ENCODE results near the gene TPT1.
A peak's percentile ranks its signal among the peaks of the same experiment; 100 is the strongest.
"Not testable (repeated sequence)": the region's sequence is repeated elsewhere in the genome, so short reads cannot be mapped to it uniquely, and the experiment has no call there.

Gene TPT1

GRCh38 chr13:45353895-45354294 is 12.9 kb upstream of the TPT1 start:
- CTCF ChIA-PET: no interaction called here
- Mint-ChIP-seq H3K4me3 (no peak overlapping the region), H3K36me3 (peaks cover 49% of the 10 kb centered on the region), H3K4me1 (peaks cover 28% of the 10 kb centered on the region), H3K27ac (peak overlapping the region; percentile 12), H3K27me3 (no peaks in the 10 kb centered on the region), H3K9me3 (no peaks in the 10 kb centered on the region)
- no peak for DNase-seq

- Mint-ChIP-seq H3K27me3 (no peaks in the 10 kb centered on the region), H3K4me3 (no peak overlapping the region), H3K27ac (no peak overlapping the region), H3K4me1 (peaks cover 20% of the 10 kb centered on the region), H3K9me3 (no peaks in the 10 kb centered on the region), H3K36me3 (peaks cover 47% of the 10 kb centered on the region)
- CTCF ChIA-PET: no interaction called here
- no peak for DNase-seq
These were observed 11.0 kb upstream of the TPT1 start for GRCh38 chr13:45352031-45352430.

GRCh38 chr13:45350152-45350551 is 9.2 kb upstream of the TPT1 start:
- H3K27ac Mint-ChIP-seq: no peak overlapping the region
- H3K36me3 Mint-ChIP-seq: peaks cover 37% of the 10 kb centered on the region
- H3K4me3 Mint-ChIP-seq: no peak overlapping the region
- H3K4me1 Mint-ChIP-seq: peaks cover 15% of the 10 kb centered on the region
- CTCF ChIA-PET: no interaction called here
- no peaks in the 10 kb centered on the region for H3K27me3 Mint-ChIP-seq
- no peaks in the 10 kb centered on the region for H3K9me3 Mint-ChIP-seq
- DNase-seq: no peak

- H3K27ac Mint-ChIP-seq: no peak overlapping the region
- H3K4me1 Mint-ChIP-seq: peaks cover 18% of the 10 kb centered on the region
- CTCF ChIA-PET: interaction anchor here (0.5 kb wide), 1 partner anchor 13 kb away, joined by 3 read pairs; no protein-coding TSS in a partner anchor
- H3K36me3 Mint-ChIP-seq: peaks cover 39% of the 10 kb centered on the region
- H3K4me3 Mint-ChIP-seq: no peak overlapping the region
- DNase-seq: no peak
- H3K27me3 Mint-ChIP-seq: no peaks in the 10 kb centered on the region
- H3K9me3 Mint-ChIP-seq: no peaks in the 10 kb centered on the region
These were observed 8.5 kb upstream of the TPT1 start for GRCh38 chr13:45349438-45349837.

- H3K4me3 Mint-ChIP-seq, DNase-seq, H3K27me3 Mint-ChIP-seq, H3K27ac Mint-ChIP-seq, CTCF ChIA-PET, H3K9me3 Mint-ChIP-seq: not testable (repeated sequence)
- Mint-ChIP-seq H3K4me1 (peaks cover 40% of the 10 kb centered on the region), H3K36me3 (peaks cover 38% of the 10 kb centered on the region)
These were observed 3.1 kb upstream of the TPT1 start for GRCh38 chr13:45344064-45344463.

- H3K27me3 Mint-ChIP-seq, H3K9me3 Mint-ChIP-seq, CTCF ChIA-PET, H3K27ac Mint-ChIP-seq, DNase-seq: not testable (repeated sequence)
- Mint-ChIP-seq H3K4me3 (peak overlapping the region; percentile 46), H3K36me3 (peaks cover 45% of the 10 kb centered on the region), H3K4me1 (peaks cover 50% of the 10 kb centered on the region)
These were observed 2.1 kb upstream of the TPT1 start for GRCh38 chr13:45343102-45343501.

- Mint-ChIP-seq H3K4me3 (peak overlapping the region; percentile 99), H3K4me1 (peaks cover 54% of the 10 kb centered on the region), H3K27ac (peak overlapping the region; percentile 100), H3K36me3 (peaks cover 46% of the 10 kb centered on the region)
- H3K27me3 Mint-ChIP-seq, H3K9me3 Mint-ChIP-seq, CTCF ChIA-PET, DNase-seq: not testable (repeated sequence)
These were observed 1.7 kb upstream of the TPT1 start for GRCh38 chr13:45342668-45343067.

GRCh38 chr13:45341799-45342500 is 967 bp upstream of the TPT1 start:
- H3K4me3 Mint-ChIP-seq: peak overlapping the region; percentile 99

GRCh38 chr13:45340422-45341033 is 455 bp downstream of the TPT1 start:
- no peaks in the 10 kb centered on the region for H3K9me3 Mint-ChIP-seq
- peak overlapping the region; percentile 99 for H3K4me3 Mint-ChIP-seq
- peak; percentile 87 for DNase-seq
- H3K27me3 Mint-ChIP-seq: peaks cover 4% of the 10 kb centered on the region
- H3K4me1 Mint-ChIP-seq: peaks cover 69% of the 10 kb centered on the region
- peak overlapping the region; percentile 100 for H3K27ac Mint-ChIP-seq
- CTCF ChIA-PET: interaction anchor here (2.3 to 3.6 kb wide), 2 partner anchors 27 to 30 kb away, joined by 6 to 19 read pairs; no protein-coding TSS in a partner anchor
- peaks cover 64% of the 10 kb centered on the region for H3K36me3 Mint-ChIP-seq

More at GRCh38 chr13:45341799-45342500, 967 bp upstream of the TPT1 start:
- peaks cover 50% of the 10 kb centered on the region for H3K36me3 Mint-ChIP-seq
- peaks cover 57% of the 10 kb centered on the region for H3K4me1 Mint-ChIP-seq
- CTCF ChIA-PET: interaction anchor here (1.1 to 3.6 kb wide), 3 partner anchors 25 to 295 kb away, joined by 4 to 19 read pairs (median 6); no protein-coding TSS in a partner anchor
- peak overlapping the region; percentile 100 for H3K27ac Mint-ChIP-seq
- DNase-seq: no peak
- H3K27me3 Mint-ChIP-seq: peaks cover 4% of the 10 kb centered on the region
- no peaks in the 10 kb centered on the region for H3K9me3 Mint-ChIP-seq

GRCh38 chr13:45339867-45340266 is 1.1 kb downstream of the TPT1 start:
- Mint-ChIP-seq H3K27ac (peak overlapping the region; percentile 100), H3K4me1 (peaks cover 76% of the 10 kb centered on the region), H3K27me3 (peaks cover 4% of the 10 kb centered on the region), H3K9me3 (no peaks in the 10 kb centered on the region), H3K36me3 (peaks cover 70% of the 10 kb centered on the region), H3K4me3 (peak overlapping the region; percentile 99)
- DNase-seq: peak; percentile 57
- CTCF ChIA-PET: interaction anchor here (1.3 to 3.6 kb wide), 3 partner anchors 10 to 31 kb away, joined by 3 to 19 read pairs (median 6); no protein-coding TSS in a partner anchor

- Mint-ChIP-seq H3K4me1 (peaks cover 78% of the 10 kb centered on the region), H3K27me3 (peaks cover 4% of the 10 kb centered on the region), H3K9me3 (no peaks in the 10 kb centered on the region), H3K36me3 (peaks cover 71% of the 10 kb centered on the region), H3K27ac (peak overlapping the region; percentile 100), H3K4me3 (peak overlapping the region; percentile 99)
- CTCF ChIA-PET: interaction anchor here (0.7 to 3.6 kb wide), 3 partner anchors 10 to 291 kb away, joined by 3 to 19 read pairs (median 3); no protein-coding TSS in a partner anchor
- no peak for DNase-seq
These were observed 1.6 kb downstream of the TPT1 start for GRCh38 chr13:45339399-45339798.

GRCh38 chr13:45337803-45338202 is 3.2 kb downstream of the TPT1 start:
- Mint-ChIP-seq H3K4me3 (peak overlapping the region; percentile 99), H3K27ac (peak overlapping the region; percentile 63), H3K4me1 (peaks cover 87% of the 10 kb centered on the region), H3K27me3 (peaks cover 4% of the 10 kb centered on the region), H3K9me3 (no peaks in the 10 kb centered on the region), H3K36me3 (peaks cover 82% of the 10 kb centered on the region)
- DNase-seq: no peak
- CTCF ChIA-PET: interaction anchor here (1.2 kb wide), 1 partner anchor 29 kb away, joined by 4 read pairs; no protein-coding TSS in a partner anchor

GRCh38 chr13:45337395-45337794 is 3.6 kb downstream of the TPT1 start:
- peaks cover 4% of the 10 kb centered on the region for H3K27me3 Mint-ChIP-seq
- CTCF ChIA-PET: interaction anchor here (1.2 kb wide), 1 partner anchor 28 kb away, joined by 4 read pairs; no protein-coding TSS in a partner anchor
- peak overlapping the region; percentile 63 for H3K27ac Mint-ChIP-seq
- DNase-seq: no peak
- no peaks in the 10 kb centered on the region for H3K9me3 Mint-ChIP-seq
- peaks cover 82% of the 10 kb centered on the region for H3K36me3 Mint-ChIP-seq
- peaks cover 87% of the 10 kb centered on the region for H3K4me1 Mint-ChIP-seq
- peak overlapping the region; percentile 99 for H3K4me3 Mint-ChIP-seq

GRCh38 chr13:45336025-45336800 is 4.8 kb downstream of the TPT1 start:
- Mint-ChIP-seq H3K36me3 (peaks cover 85% of the 10 kb centered on the region), H3K4me1 (peaks cover 86% of the 10 kb centered on the region), H3K27ac (peak overlapping the region; percentile 90), H3K27me3 (peaks cover 4% of the 10 kb centered on the region), H3K9me3 (no peaks in the 10 kb centered on the region), H3K4me3 (peak overlapping the region; percentile 25)
- CTCF ChIA-PET: interaction anchor here (1.6 kb wide), 1 partner anchor 35 kb away, joined by 4 read pairs; no protein-coding TSS in a partner anchor
- DNase-seq: no peak

Measured in activated naive CD4-positive, alpha-beta T cell treated with anti-CD3 and anti-CD28 coated beads, Interleukin-2, amount 10 ng/mL, durations not matched to agents 7 days and 5 days (primary cell).